OCI-LY3 (cell line): ENCODE data around the gene POLDIP2.

Experiments
- H2AFZ ChIP-seq: fragments of 200-600, 300-600 bp; shearing (Covaris generic); 2 replicates; pipeline ENCODE4 v1.6.0; 2014; ENCODE audit warnings: antibody characterized with exemption, low read depth, low read length
- H3K27ac ChIP-seq: fragments of 200-600, 300-600 bp; sonication (generic); 2 replicates; pipeline ENCODE4 v1.5.1; 2014; ENCODE audit warnings: mild to moderate bottlenecking, low read length, moderate library complexity, mixed read lengths
- H3K27me3 ChIP-seq: fragments of 200-600, 300-600 bp; sonication (generic); 2 replicates; pipeline ENCODE4 v1.6.1; 2014; ENCODE audit warnings: low read depth, low read length, mixed read lengths
- H3K36me3 ChIP-seq: fragments of 200-600, 300-600 bp; sonication (generic); replicated peaks from 2 replicates; pipeline ENCODE3; 2014; ENCODE audit warnings: low read depth, low read length, mixed read lengths
- H3K4me1 ChIP-seq: fragments of 300-600, 200-600 bp; sonication (generic); 2 replicates; pipeline ENCODE4 v1.6.1; 2014; ENCODE audit warnings: low read length, mixed read lengths
- H3K4me2 ChIP-seq: fragments of 200-600, 300-600 bp; sonication (generic); 2 replicates; pipeline ENCODE4 v1.6.1; 2014; ENCODE audit warnings: low read length, mixed read lengths
- H3K4me3 ChIP-seq: fragments of 300-600, 200-600 bp; sonication (generic); 2 replicates; pipeline ENCODE4 v1.5.1; 2014; ENCODE audit warnings: antibody characterized with exemption, mild to moderate bottlenecking, low read length, moderate library complexity
- H3K79me2 ChIP-seq: fragments of 300-600, 200-600 bp; shearing (Covaris generic); 2 replicates; pipeline ENCODE4 v1.6.1; 2014; ENCODE audit warnings: mild to moderate bottlenecking, low read length, mixed read lengths
- H3K9ac ChIP-seq: fragments of 300-600, 200-600 bp; shearing (Covaris generic); 2 replicates; pipeline ENCODE4 v1.6.0; 2014; ENCODE audit warnings: mild to moderate bottlenecking, low read length, moderate library complexity
- H3K9me3 ChIP-seq: fragments of 200-600, 300-600 bp; shearing (Covaris generic); 2 replicates; pipeline ENCODE4 v1.6.1; 2014; ENCODE audit warnings: low read length, mixed read lengths; ENCODE audit not compliant: insufficient read depth
- H4K20me1 ChIP-seq: fragments of 200-600, 300-600 bp; sonication (generic); 2 replicates; pipeline ENCODE4 v1.6.1; 2016; ENCODE audit warnings: low read length, mixed read lengths; ENCODE audit not compliant: insufficient read depth
- CTCF ChIP-seq: fragments of 200-600, 300-600 bp; sonication (generic); IDR thresholded peaks from 2 replicates; pipeline ENCODE4 v1.5.1; 2014; ENCODE audit warnings: antibody characterized with exemption, low read length, low read depth
- EZH2phosphoT487 ChIP-seq: fragments of 200-600 bp; shearing (Covaris generic); IDR thresholded peaks from 2 replicates; pipeline ENCODE4 v1.6.1; 2018; ENCODE audit warnings: antibody characterized with exemption, mixed run types, low read depth

The POLDIP2 gene

GRCh38 chr17:28331891-28332420 is 25.4 kb downstream of the POLDIP2 start:
- Histone ChIP-seq H3K4me2 (no peak overlapping the region), H3K36me3 (peaks cover 22% of the 10 kb centered on the region), H3K27me3 (no peaks in the 10 kb centered on the region), H3K79me2 (peaks cover 41% of the 10 kb centered on the region), H4K20me1 (peaks cover 5% of the 10 kb centered on the region; the same call in 1 of the 2 replicates), H3K27ac (no peak overlapping the region), H2AFZ (no peak overlapping the region), H3K9me3 (no peaks in the 10 kb centered on the region), H3K9ac (no peak overlapping the region), H3K4me1 (peaks cover 32% of the 10 kb centered on the region), H3K4me3 (no peak overlapping the region)
- TF ChIP-seq EZH2phosphoT487: no peak
- no peak for TF ChIP-seq CTCF

- H3K9me3 ChIP-seq: no peaks in the 10 kb centered on the region
- TF ChIP-seq EZH2phosphoT487 (no peak), CTCF (no peak)
- peaks cover 15% of the 10 kb centered on the region; the same call in 1 of the 2 replicates for H4K20me1 ChIP-seq
- H3K4me1 ChIP-seq: peaks cover 39% of the 10 kb centered on the region
- H3K36me3 ChIP-seq: peaks cover 35% of the 10 kb centered on the region
- no peak overlapping the region for H3K27ac ChIP-seq
- H3K4me3 ChIP-seq: no peak overlapping the region
- no peak overlapping the region for H2AFZ ChIP-seq
- H3K79me2 ChIP-seq: peaks cover 44% of the 10 kb centered on the region
- no peak overlapping the region for H3K4me2 ChIP-seq
- no peaks in the 10 kb centered on the region for H3K27me3 ChIP-seq
- no peak overlapping the region for H3K9ac ChIP-seq
Observed at GRCh38 chr17:28330671-28331070, 26.7 kb downstream of the POLDIP2 start.

- peak overlapping the region; percentile 94; the same call in 1 of the 2 replicates for H3K27ac ChIP-seq
- H3K9ac ChIP-seq: no peak overlapping the region
- peaks cover 33% of the 10 kb centered on the region for H4K20me1 ChIP-seq
- peaks cover 48% of the 10 kb centered on the region for H3K36me3 ChIP-seq
- no peak overlapping the region for H2AFZ ChIP-seq
- H3K79me2 ChIP-seq: peaks cover 57% of the 10 kb centered on the region
- H3K4me2 ChIP-seq: no peak overlapping the region
- H3K9me3 ChIP-seq: no peaks in the 10 kb centered on the region
- H3K4me1 ChIP-seq: peaks cover 52% of the 10 kb centered on the region
- no peak for TF ChIP-seq CTCF
- no peak for TF ChIP-seq EZH2phosphoT487
- H3K4me3 ChIP-seq: no peak overlapping the region
- H3K27me3 ChIP-seq: no peaks in the 10 kb centered on the region
Observed at GRCh38 chr17:28328325-28328724, 29.0 kb downstream of the POLDIP2 start.

GRCh38 chr17:28327709-28328108 is 29.6 kb downstream of the POLDIP2 start:
- no peak overlapping the region for H2AFZ ChIP-seq
- H3K36me3 ChIP-seq: peaks cover 53% of the 10 kb centered on the region
- H3K27ac ChIP-seq: peak overlapping the region; percentile 94
- TF ChIP-seq EZH2phosphoT487: no peak
- TF ChIP-seq CTCF: peak; percentile 16; the same call in 1 of the 2 replicates
- H3K9ac ChIP-seq: 0 out of 2 replicates have a peak overlapping the region, but pooled peaks have one; percentile 24
- peaks cover 58% of the 10 kb centered on the region for H3K4me1 ChIP-seq
- H3K9me3 ChIP-seq: no peaks in the 10 kb centered on the region
- H3K4me3 ChIP-seq: peak overlapping the region; percentile 29
- H3K79me2 ChIP-seq: peaks cover 63% of the 10 kb centered on the region
- H3K27me3 ChIP-seq: no peaks in the 10 kb centered on the region
- H4K20me1 ChIP-seq: peaks cover 39% of the 10 kb centered on the region
- H3K4me2 ChIP-seq: peak overlapping the region; percentile 62
